Ovary (tissue), 3 donors: ENCODE results near the gene DIS3L2.

Source experiments
- CTCF ChIP-seq, 3 donors: fragments of 450-650 bp in 2 of 3; fragments of 200-600 bp in 1 of 3; IDR thresholded peaks; one replicate each; pipeline versions ENCODE4 v1.5.1 to v1.8.0; 2016 to 2022; ENCODE audit warnings: antibody characterized with exemption in 3 of 3, mild to moderate bottlenecking in 1 of 3
- EP300 ChIP-seq: sonication (generic); formaldehyde crosslinking; IDR thresholded peaks from one replicate; pipeline ENCODE4 v1.6.1; 2017; ENCODE audit warnings: antibody characterized with exemption
- POLR2A ChIP-seq: fragments of 450-650 bp; IDR thresholded peaks from one replicate; pipeline ENCODE4 v1.6.1; 2017; ENCODE audit warnings: antibody characterized with exemption, mild to moderate bottlenecking, moderate library complexity
- donor health status: DM: no; HTN: no; CAD: no.

GRCh38 chr2:232146294-232146693 is 184.8 kb downstream of the DIS3L2 start:
- TF ChIP-seq CTCF (IDR thresholded peaks at IDR 0.05) (no peak), POLR2A (no peak), EP300 (no peak)
